ENCODE measurements around the gene NXNL1. TPM values are rescaled to one million over a fixed set of nuclear protein-coding genes. Genes with fewer than 3 reads are reported as not detected.
A peak's percentile ranks its signal among the peaks of the same experiment; 100 is the strongest.

Gene NXNL1
- total RNA-seq, 1 experiment from 2014 or later: not detected

GRCh38 chr19:17441241-17442021, 19.3 kb downstream of the NXNL1 start:
- peak; percentile 92 for ATAC-seq
- ChIA-PET RAD21 (ENCODE audit: low non-redundant PET in 1 of 2, low total read pairs in 2 of 2, uncharacterized antibody in 2 of 2, unreplicated experiment in 2 of 2) (interaction anchor here (0.8 to 0.9 kb wide), 3 partner anchors 25 to 334 kb away, joined by 3 to 4 read pairs (median 3); no protein-coding TSS in a partner anchor), CTCF (interaction anchor here (0.6 to 3.2 kb wide), 13 partner anchors 10 to 389 kb away, joined by 3 to 16 read pairs (median 4); partner anchors contain the start of gene MVB12A), POLR2A (interaction anchor here (0.7 to 1.6 kb wide), 3 partner anchors 12 to 418 kb away, joined by 3 to 5 read pairs (median 4); partner anchors contain the start of gene RPL18A)
- Histone ChIP-seq H3K9me3 (ENCODE audit: control insufficient read depth in 1 of 2, insufficient read depth in 1 of 2, low read depth in 1 of 2, low read length in 2 of 2) (no peaks in the 10 kb centered on the region), H3K9ac (ENCODE audit: low read length) (no peak overlapping the region), H3K4me2 (ENCODE audit: low read length) (no peak overlapping the region), H3K9me2 (ENCODE audit: insufficient read depth) (no peaks in the 10 kb centered on the region), H3K36me3 (ENCODE audit: control insufficient read depth in 1 of 2, insufficient read depth in 2 of 2, low read length in 2 of 2) (no peaks in the 10 kb centered on the region), H2AFZ (ENCODE audit: low read depth, low read length, poor library complexity, severe bottlenecking) (no peak overlapping the region), H3K27me3 (ENCODE audit: insufficient read depth, low read length) (no peaks in the 10 kb centered on the region), H4K20me1 (ENCODE audit: insufficient read depth) (no peaks in the 10 kb centered on the region), H3K4me3 (replicated peaks in 1 of 2; ENCODE audit: low read depth in 1 of 2, low read length in 2 of 2) (no peak overlapping the region), H3K4me1 (ENCODE audit: control insufficient read depth in 1 of 2, insufficient read depth in 2 of 2, low read length in 2 of 2) (no peaks in the 10 kb centered on the region), H3K27ac (ENCODE audit: low read depth, low read length) (no peak overlapping the region), H3K79me2 (ENCODE audit: insufficient read depth, low read length) (no peaks in the 10 kb centered on the region)
- BruUV-seq (replicated peaks): no TSS peak
- TF ChIP-seq EZH2phosphoT487 (IDR thresholded peaks at IDR 0.05; ENCODE audit: borderline replicate concordance) (no peak), RAD21 (IDR thresholded peaks at IDR 0.05; ENCODE audit: low read depth) (peak; percentile 75), EZH2 (IDR thresholded peaks at IDR 0.05) (no peak), YY1 (IDR thresholded peaks at IDR 0.05; ENCODE audit: extremely low read depth, insufficient replicate concordance, low read depth, low read length) (no peak), SIN3A (IDR thresholded peaks at IDR 0.05; ENCODE audit: low read depth) (no peak), SP1 (IDR thresholded peaks at IDR 0.05; ENCODE audit: low read depth) (peak; percentile 39; the same call in 1 of the 2 replicates), FOSL1 (IDR thresholded peaks at IDR 0.05; ENCODE audit: low read depth) (no peak)
- TF ChIP-seq, protein P1, sequence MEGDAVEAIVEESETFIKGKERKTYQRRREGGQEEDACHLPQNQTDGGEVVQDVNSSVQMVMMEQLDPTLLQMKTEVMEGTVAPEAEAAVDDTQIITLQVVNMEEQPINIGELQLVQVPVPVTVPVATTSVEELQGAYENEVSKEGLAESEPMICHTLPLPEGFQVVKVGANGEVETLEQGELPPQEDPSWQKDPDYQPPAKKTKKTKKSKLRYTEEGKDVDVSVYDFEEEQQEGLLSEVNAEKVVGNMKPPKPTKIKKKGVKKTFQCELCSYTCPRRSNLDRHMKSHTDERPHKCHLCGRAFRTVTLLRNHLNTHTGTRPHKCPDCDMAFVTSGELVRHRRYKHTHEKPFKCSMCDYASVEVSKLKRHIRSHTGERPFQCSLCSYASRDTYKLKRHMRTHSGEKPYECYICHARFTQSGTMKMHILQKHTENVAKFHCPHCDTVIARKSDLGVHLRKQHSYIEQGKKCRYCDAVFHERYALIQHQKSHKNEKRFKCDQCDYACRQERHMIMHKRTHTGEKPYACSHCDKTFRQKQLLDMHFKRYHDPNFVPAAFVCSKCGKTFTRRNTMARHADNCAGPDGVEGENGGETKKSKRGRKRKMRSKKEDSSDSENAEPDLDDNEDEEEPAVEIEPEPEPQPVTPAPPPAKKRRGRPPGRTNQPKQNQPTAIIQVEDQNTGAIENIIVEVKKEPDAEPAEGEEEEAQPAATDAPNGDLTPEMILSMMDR (IDR thresholded peaks at IDR 0.05 in 2 of 3, conservative IDR thresholded peaks at IDR 0.05 in 1 of 3; ENCODE audit: borderline replicate concordance in 1 of 3, insufficient read depth in 1 of 3, low read depth in 2 of 3, low read length in 2 of 3): peak; percentile 48 to 61 (median 52); a peak in 5 of 6 replicates
- no peak for DNase-seq (ENCODE audit: low read depth, low spot score)
- intact Hi-C loops (cut with micrococcal nuclease): loop anchor here (2.0 to 5.0 kb wide), 3 partner anchors 55 to 326 kb away; no protein-coding TSS in a partner anchor
